Heart right ventricle (tissue), 16 donors: ENCODE data around the gene COBLL1. TPM values are rescaled to one million over a fixed set of nuclear protein-coding genes. Genes with fewer than 3 reads are reported as not detected.

ENCODE experiments used
- ATAC-seq, 8 donors: fragments of 200-7000 bp; cut with Tn5 transposase; one replicate each; pipeline ENCODE4 v1.9.1; 2020; ENCODE audit warnings: mild to moderate bottlenecking in 8 of 8, moderate library complexity in 8 of 8, moderate number of reproducible peaks in 1 of 8
- DNase-seq, 2 donors: peaks; one replicate each; pipeline ENCODE4 v3.0.0-alpha.2; 2020
- H3K27ac ChIP-seq, 10 donors: fragments of 200-600 bp; sonication (generic) in 2 of 10; one replicate each; pipeline versions ENCODE4 v1.5.0 to v1.8.0; 2020 to 2022; ENCODE audit warnings: mild to moderate bottlenecking in 3 of 10
- H3K27me3 ChIP-seq, 7 donors: fragments of 200-600 bp; one replicate each; pipeline ENCODE4 v1.8.0; 2021 to 2022; ENCODE audit warnings: mild to moderate bottlenecking in 2 of 7
- H3K36me3 ChIP-seq, 9 donors: fragments of 200-600 bp; sonication (generic) in 1 of 9; one replicate each; pipeline versions ENCODE4 v1.5.0 to v1.8.0; 2020 to 2022; ENCODE audit warnings: mild to moderate bottlenecking in 2 of 9
- H3K4me1 ChIP-seq, 9 donors: fragments of 200-600 bp; sonication (generic) in 1 of 9; one replicate each; pipeline versions ENCODE4 v1.5.0 to v1.8.0; 2020 to 2022; ENCODE audit warnings: mild to moderate bottlenecking in 4 of 9
- H3K4me3 ChIP-seq, 10 donors: fragments of 200-600 bp; sonication (generic) in 2 of 10; one replicate each; pipeline versions ENCODE4 v1.5.0 to v1.8.0; 2020 to 2022; ENCODE audit warnings: mild to moderate bottlenecking in 7 of 10, moderate library complexity in 2 of 10
- H3K9me3 ChIP-seq, 11 donors: fragments of 200-600 bp in 10 of 11; sonication (generic) in 2 of 11; one replicate each; pipeline versions ENCODE4 v1.5.0 to v1.8.0; 2013 to 2022; ENCODE audit warnings: mild to moderate bottlenecking in 2 of 11, control low read depth in 1 of 11, moderate library complexity in 1 of 11
- WGBS, 2 donors: extraction: QIAGEN DNeasy Blood & Tissue Kit; methylation state at CpG; one replicate each; pipeline ENCODE4 v1.1.7; 2013; ENCODE audit warnings: inconsistent platforms in 1 of 2; 5-methylcytosine and 5-hydroxymethylcytosine counted together
- intact Hi-C, 10 donors: fragments of 100-400 bp; cut with DNase I; formaldehyde crosslinking; loops; one replicate each; pipeline versions ENCODE4 v1.11.1 to v1.14.2; 2022
- polyA plus RNA-seq, 2 donors: library from polyadenylated mRNA; stranded (reverse); fragments of 200-250 nt; gene quantifications; one replicate each; pipeline ENCODE4 v1.2.3, GENCODE V29; 2013
- total RNA-seq, 10 donors: library from RNA; stranded (reverse); fragmentation: NEBNext Ultra II Directional in 3 of 10; extraction: Animal tissue kit (Norgen Biotek cat#: 25700) in 3 of 10; gene quantifications; one replicate each; pipeline versions ENCODE4 v1.2.1 to v1.2.4, GENCODE V29; 2021 to 2023
- TF ChIP-seq, protein P1 (sequence below), 9 donors: fragments of 200-600 bp; sonication (generic) in 2 of 9; IDR thresholded peaks; one replicate each; pipeline versions ENCODE4 v1.5.0 to v1.8.0; 2021 to 2022; ENCODE audit warnings: antibody characterized with exemption in 9 of 9, mild to moderate bottlenecking in 5 of 9, moderate library complexity in 1 of 9
- donor health status: Arrhythmogenic right ventricular cardiomyopathy.
- donor health status: ischemic (EF 13 %, LVEDD 7.1; RV severe dilation, severe dysfunction).
- donor health status: healthy with polysubstance abuse.
- donor health status: DM: no; HTN: yes; CAD: no.
- donor health status: DM: no; HTN: no; CAD: no.
- donor health status: ischemic (EF 25% LVEDD 6.9; RV normal size, moderate dysfunction).
- donor health status: ischemic (EF 25% LVEDD 5.7; RV mildly dilated, moderate dysfunction).
- donor health status: healthy.
- donor health status: DM: yes; HTN: yes; CAD: no.
- donor health status: Ischemic cardiomyopathy.
- donor health status: ischemic (EF 35%, LVEDD 5.7; RV mildly dilated, moderate dysfunction).
- donor health status: nonischemic (EF 11% LVEDD 7.7; RV severe dilation, severe dysfunction).
- donor health status: DM: yes; HTN: yes; CAD: no.
- donor health status: PGD.
- donor health status: ischemic (EF 29% LVEDD 5.4; RV normal size, mild dysfunction).
- donor health status: nonischemic (EF 23%, LVEDD 6.1; RV moderate dilation, normal function).

Gene COBLL1
- total and polyA plus RNA-seq, 12 donors = 5.0 to 20.5 (median 15.0) TPM

GRCh38 chr2:164657129-164657528, 184.5 kb downstream of the COBLL1 start:
- DNase-seq = no peak

GRCh38 chr2:164655750-164656149, 185.9 kb downstream of the COBLL1 start:
- Histone ChIP-seq H3K36me3 (peaks cover 0 to 4% (median 0%) of the 10 kb centered on the region in 9 donors), H3K4me1 (no peaks in the 10 kb centered on the region), H3K9me3 (peaks cover 0 to 15% (median 5%) of the 10 kb centered on the region in 11 donors), H3K27me3 (no peaks in the 10 kb centered on the region), H3K27ac (no peak overlapping the region), H3K4me3 (no peak overlapping the region)
- DNase-seq = no peak
- WGBS, 2 donors = 88 to 90% methylated on average over 2 of the region's 2 CpGs
- TF ChIP-seq, protein P1, sequence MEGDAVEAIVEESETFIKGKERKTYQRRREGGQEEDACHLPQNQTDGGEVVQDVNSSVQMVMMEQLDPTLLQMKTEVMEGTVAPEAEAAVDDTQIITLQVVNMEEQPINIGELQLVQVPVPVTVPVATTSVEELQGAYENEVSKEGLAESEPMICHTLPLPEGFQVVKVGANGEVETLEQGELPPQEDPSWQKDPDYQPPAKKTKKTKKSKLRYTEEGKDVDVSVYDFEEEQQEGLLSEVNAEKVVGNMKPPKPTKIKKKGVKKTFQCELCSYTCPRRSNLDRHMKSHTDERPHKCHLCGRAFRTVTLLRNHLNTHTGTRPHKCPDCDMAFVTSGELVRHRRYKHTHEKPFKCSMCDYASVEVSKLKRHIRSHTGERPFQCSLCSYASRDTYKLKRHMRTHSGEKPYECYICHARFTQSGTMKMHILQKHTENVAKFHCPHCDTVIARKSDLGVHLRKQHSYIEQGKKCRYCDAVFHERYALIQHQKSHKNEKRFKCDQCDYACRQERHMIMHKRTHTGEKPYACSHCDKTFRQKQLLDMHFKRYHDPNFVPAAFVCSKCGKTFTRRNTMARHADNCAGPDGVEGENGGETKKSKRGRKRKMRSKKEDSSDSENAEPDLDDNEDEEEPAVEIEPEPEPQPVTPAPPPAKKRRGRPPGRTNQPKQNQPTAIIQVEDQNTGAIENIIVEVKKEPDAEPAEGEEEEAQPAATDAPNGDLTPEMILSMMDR (IDR thresholded peaks at IDR 0.05) = no peak
- ATAC-seq = no peak
- intact Hi-C loops = no loop called here

More at GRCh38 chr2:164657129-164657528, 184.5 kb downstream of the COBLL1 start:
- ATAC-seq = no peak
- TF ChIP-seq, protein P1 (IDR thresholded peaks at IDR 0.05) = no peak
- WGBS, 2 donors = 81 to 84% methylated on average over 2 of the region's 2 CpGs
- Histone ChIP-seq H3K9me3 (peaks cover 0 to 7% (median 0%) of the 10 kb centered on the region in 11 donors), H3K27ac (no peak overlapping the region), H3K4me3 (no peak overlapping the region), H3K27me3 (no peaks in the 10 kb centered on the region), H3K36me3 (peaks cover 0 to 4% (median 0%) of the 10 kb centered on the region in 9 donors), H3K4me1 (peaks cover 0 to 8% (median 4%) of the 10 kb centered on the region in 9 donors)
- intact Hi-C loops = no loop called here

- no peak overlapping the region for H3K4me3 ChIP-seq
- H3K27me3 ChIP-seq = no peaks in the 10 kb centered on the region
- H3K27ac ChIP-seq = no peak overlapping the region
- no peak for ATAC-seq
- peaks cover 0 to 19% (median 7%) of the 10 kb centered on the region in 11 donors for H3K9me3 ChIP-seq
- peaks cover 0 to 4% (median 0%) of the 10 kb centered on the region in 9 donors for H3K36me3 ChIP-seq
- intact Hi-C loops = no loop called here
- H3K4me1 ChIP-seq = no peaks in the 10 kb centered on the region
- TF ChIP-seq, protein P1 (IDR thresholded peaks at IDR 0.05) = no peak
- no peak for DNase-seq
Observed at GRCh38 chr2:164655336-164655735, 186.3 kb downstream of the COBLL1 start.

DNA sequence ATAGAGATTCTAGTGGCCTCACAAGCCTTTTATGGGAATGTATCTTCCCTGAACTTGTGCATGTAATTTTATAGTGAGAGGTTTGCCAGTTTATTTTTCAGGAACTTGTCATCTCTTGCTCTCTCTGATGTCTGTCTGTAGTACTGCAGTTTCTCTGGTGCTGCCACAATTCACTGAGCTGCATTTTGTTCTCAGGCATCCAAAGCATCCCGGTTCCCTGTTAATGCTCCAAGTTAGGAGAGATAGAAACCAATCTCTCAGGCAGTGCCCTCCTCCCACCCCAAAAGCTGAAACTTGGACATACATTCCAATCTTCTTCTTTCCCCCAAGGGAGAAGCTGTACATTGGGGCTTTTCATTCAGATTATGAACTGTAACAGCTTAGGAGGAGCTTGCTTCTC, 190.3 kb downstream of the COBLL1 start:
- Histone ChIP-seq H3K27me3 (no peaks in the 10 kb centered on the region), H3K27ac (no peak overlapping the region), H3K36me3 (no peaks in the 10 kb centered on the region), H3K9me3 (peaks cover 0 to 47% (median 26%) of the 10 kb centered on the region in 11 donors), H3K4me3 (no peak overlapping the region), H3K4me1 (no peaks in the 10 kb centered on the region)
- ATAC-seq (peak in 2 of 8 donors; percentile 55 to 62), DNase-seq (no peak)
- TF ChIP-seq, protein P1 (IDR thresholded peaks at IDR 0.05) = peak in 1 of 9 donors; percentile 9
- 38 to 55% methylated on average over 1 of the region's 1 CpG for WGBS, 2 donors
- intact Hi-C loops = no loop called here
